Peyer's patch (tissue), 4 donors: ENCODE measurements around the gene PELI1. TPM values are rescaled to one million over a fixed set of nuclear protein-coding genes. Genes with fewer than 3 reads are reported as not detected.
A peak's percentile ranks its signal among the peaks of the same experiment; 100 is the strongest.

Source experiments
- DNase-seq, 3 donors: peaks; one replicate each; pipeline ENCODE4 v3.0.0-alpha.2; 2017 to 2019
- H3K27ac ChIP-seq, 4 donors: fragments of 200-600 bp; sonication (generic); one replicate each; pipeline ENCODE4 v1.5.1; 2016 to 2019
- H3K27me3 ChIP-seq, 2 donors: fragments of 200-600 bp; sonication (generic); one replicate each; pipeline ENCODE4 v1.5.1; 2019
- H3K36me3 ChIP-seq, 3 donors: fragments of 200-600 bp; sonication (generic); one replicate each; pipeline ENCODE4 v1.5.1; 2016 to 2019
- H3K4me1 ChIP-seq, 4 donors: fragments of 200-600 bp; sonication (generic); one replicate each; pipeline ENCODE4 v1.5.1; 2016 to 2019
- H3K4me3 ChIP-seq, 4 donors: fragments of 200-600 bp; sonication (generic); 1 replicate in 3 of 4; 2 replicates in 1 of 4; pipeline ENCODE4 v1.5.1; 2016 to 2019; ENCODE audit warnings: mild to moderate bottlenecking in 1 of 4
- H3K9me3 ChIP-seq, 4 donors: fragments of 200-600 bp; sonication (generic); one replicate each; pipeline ENCODE4 v1.5.1; 2016 to 2019; ENCODE audit warnings: mild to moderate bottlenecking in 1 of 4
- CTCF ChIP-seq, 6 experiments: fragments of 450-650 bp in 4 of 6; fragments of 200-600 bp in 2 of 6; sonication (generic) in 1 of 6; IDR thresholded peaks; one replicate each; pipeline ENCODE4 v1.5.1; 2017 to 2019; ENCODE audit warnings: antibody characterized with exemption in 6 of 6, mild to moderate bottlenecking in 3 of 6, moderate library complexity in 1 of 6
- POLR2A ChIP-seq, 2 donors: fragments of 450-650 bp; IDR thresholded peaks; one replicate each; pipeline ENCODE4 v1.5.1; 2017; ENCODE audit warnings: antibody characterized with exemption in 2 of 2, mild to moderate bottlenecking in 2 of 2, moderate library complexity in 2 of 2
- total RNA-seq, 4 donors: library from RNA; depleted of rRNA; stranded (reverse); fragments of >200 nt; gene quantifications; one replicate each; pipeline ENCODE4 v1.1.0, GENCODE V29; 2016

The PELI1 gene
- total RNA-seq, 4 donors from 2014 or later: 22.3 to 45.7 (median 40.2) TPM

GRCh38 chr2:64189167-64189566, 44.9 kb upstream of the PELI1 start:
- no peaks in the 10 kb centered on the region for H3K36me3 ChIP-seq
- no peak overlapping the region for H3K27ac ChIP-seq
- H3K4me3 ChIP-seq: no peak overlapping the region
- H3K4me1 ChIP-seq: peaks cover 0 to 15% (median 2%) of the 10 kb centered on the region in 4 donors
- no peak for DNase-seq
- no peak for TF ChIP-seq CTCF (IDR thresholded peaks at IDR 0.05)
- no peak for TF ChIP-seq POLR2A (IDR thresholded peaks at IDR 0.05)
- H3K9me3 ChIP-seq: no peaks in the 10 kb centered on the region
- H3K27me3 ChIP-seq: no peaks in the 10 kb centered on the region

GRCh38 chr2:64186699-64187605, 42.7 kb upstream of the PELI1 start:
- TF ChIP-seq POLR2A (IDR thresholded peaks at IDR 0.05) (no peak), CTCF (IDR thresholded peaks at IDR 0.05) (no peak)
- no peaks in the 10 kb centered on the region for H3K36me3 ChIP-seq
- H3K4me1 ChIP-seq: peaks cover 0 to 15% (median 0%) of the 10 kb centered on the region in 4 donors
- no peak for DNase-seq
- no peaks in the 10 kb centered on the region for H3K27me3 ChIP-seq
- no peaks in the 10 kb centered on the region for H3K9me3 ChIP-seq
- H3K4me3 ChIP-seq: no peak overlapping the region
- peak overlapping the region in 1 of 4 donors; percentile 2 for H3K27ac ChIP-seq

GRCh38 chr2:64179582-64180321, 35.5 kb upstream of the PELI1 start:
- no peak for DNase-seq
- no peaks in the 10 kb centered on the region for H3K27me3 ChIP-seq
- no peak for TF ChIP-seq CTCF (IDR thresholded peaks at IDR 0.05)
- no peak for TF ChIP-seq POLR2A (IDR thresholded peaks at IDR 0.05)

GRCh38 chr2:64177315-64177714, 33.1 kb upstream of the PELI1 start:
- Histone ChIP-seq H3K36me3 (no peaks in the 10 kb centered on the region), H3K4me3 (no peak overlapping the region), H3K9me3 (no peaks in the 10 kb centered on the region), H3K27me3 (no peaks in the 10 kb centered on the region), H3K27ac (no peak overlapping the region), H3K4me1 (no peaks in the 10 kb centered on the region)
- TF ChIP-seq POLR2A (IDR thresholded peaks at IDR 0.05): no peak
- no peak for TF ChIP-seq CTCF (IDR thresholded peaks at IDR 0.05)
- DNase-seq: no peak

More at GRCh38 chr2:64179582-64180321, 35.5 kb upstream of the PELI1 start:
- H3K9me3 ChIP-seq: no peaks in the 10 kb centered on the region
- H3K4me3 ChIP-seq: no peak overlapping the region
- no peaks in the 10 kb centered on the region for H3K36me3 ChIP-seq
- no peak overlapping the region for H3K27ac ChIP-seq
- no peaks in the 10 kb centered on the region for H3K4me1 ChIP-seq

GRCh38 chr2:64175419-64176197, 31.4 kb upstream of the PELI1 start:
- Histone ChIP-seq H3K4me1 (no peaks in the 10 kb centered on the region), H3K27ac (no peak overlapping the region), H3K36me3 (no peaks in the 10 kb centered on the region), H3K4me3 (no peak overlapping the region), H3K27me3 (no peaks in the 10 kb centered on the region), H3K9me3 (no peaks in the 10 kb centered on the region)
- no peak for DNase-seq
- no peak for TF ChIP-seq POLR2A (IDR thresholded peaks at IDR 0.05)
- no peak for TF ChIP-seq CTCF (IDR thresholded peaks at IDR 0.05)
